LNCAP (cell line): ENCODE results near the gene RAPGEF1.

Experiments used
- TF ChIP-seq, protein P1 (sequence below): fragments of 450-650 bp; IDR thresholded peaks from 2 replicates; pipeline ENCODE4 v1.5.1; 2017; ENCODE audit warnings: mild to moderate bottlenecking

RAPGEF1 gene

DNA sequence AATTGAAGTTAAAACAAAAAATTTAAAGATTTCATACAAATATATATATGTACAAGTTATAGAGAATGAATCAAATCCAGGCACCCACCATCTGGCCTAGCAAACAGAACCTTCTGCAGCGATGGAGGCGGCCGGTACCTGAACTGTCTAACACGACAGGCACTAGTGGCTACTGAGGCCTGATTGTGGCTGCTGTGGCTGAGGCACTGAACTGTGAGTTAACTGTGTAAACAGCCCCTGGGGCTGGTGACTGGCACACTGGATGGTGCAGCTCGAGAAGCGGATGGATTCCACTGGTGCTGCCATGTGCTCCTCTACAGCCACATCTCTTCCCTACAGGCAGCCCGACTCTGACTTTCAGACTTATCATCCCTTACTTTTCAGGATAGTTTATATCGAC lies 82.4 kb downstream of the RAPGEF1 start:
- TF ChIP-seq, protein P1, sequence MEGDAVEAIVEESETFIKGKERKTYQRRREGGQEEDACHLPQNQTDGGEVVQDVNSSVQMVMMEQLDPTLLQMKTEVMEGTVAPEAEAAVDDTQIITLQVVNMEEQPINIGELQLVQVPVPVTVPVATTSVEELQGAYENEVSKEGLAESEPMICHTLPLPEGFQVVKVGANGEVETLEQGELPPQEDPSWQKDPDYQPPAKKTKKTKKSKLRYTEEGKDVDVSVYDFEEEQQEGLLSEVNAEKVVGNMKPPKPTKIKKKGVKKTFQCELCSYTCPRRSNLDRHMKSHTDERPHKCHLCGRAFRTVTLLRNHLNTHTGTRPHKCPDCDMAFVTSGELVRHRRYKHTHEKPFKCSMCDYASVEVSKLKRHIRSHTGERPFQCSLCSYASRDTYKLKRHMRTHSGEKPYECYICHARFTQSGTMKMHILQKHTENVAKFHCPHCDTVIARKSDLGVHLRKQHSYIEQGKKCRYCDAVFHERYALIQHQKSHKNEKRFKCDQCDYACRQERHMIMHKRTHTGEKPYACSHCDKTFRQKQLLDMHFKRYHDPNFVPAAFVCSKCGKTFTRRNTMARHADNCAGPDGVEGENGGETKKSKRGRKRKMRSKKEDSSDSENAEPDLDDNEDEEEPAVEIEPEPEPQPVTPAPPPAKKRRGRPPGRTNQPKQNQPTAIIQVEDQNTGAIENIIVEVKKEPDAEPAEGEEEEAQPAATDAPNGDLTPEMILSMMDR = no peak

DNA sequence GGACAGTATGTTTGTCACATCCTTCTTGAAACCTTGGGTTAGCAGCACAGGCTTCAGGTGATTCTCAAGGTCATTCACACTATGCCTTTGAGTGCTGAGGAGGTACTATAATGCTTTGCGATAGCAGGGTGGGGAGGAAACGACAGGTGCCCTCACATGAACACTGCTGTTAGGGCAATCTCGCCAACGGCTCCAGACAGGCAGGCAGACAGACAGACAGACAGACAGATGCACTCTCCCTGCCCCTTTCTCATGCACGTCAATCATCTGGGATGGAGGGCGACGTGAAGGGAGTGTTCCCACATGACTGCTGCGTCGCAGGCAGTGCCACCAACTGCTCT lies 82.9 kb downstream of the RAPGEF1 start:
- TF ChIP-seq, protein P1 = no peak

DNA sequence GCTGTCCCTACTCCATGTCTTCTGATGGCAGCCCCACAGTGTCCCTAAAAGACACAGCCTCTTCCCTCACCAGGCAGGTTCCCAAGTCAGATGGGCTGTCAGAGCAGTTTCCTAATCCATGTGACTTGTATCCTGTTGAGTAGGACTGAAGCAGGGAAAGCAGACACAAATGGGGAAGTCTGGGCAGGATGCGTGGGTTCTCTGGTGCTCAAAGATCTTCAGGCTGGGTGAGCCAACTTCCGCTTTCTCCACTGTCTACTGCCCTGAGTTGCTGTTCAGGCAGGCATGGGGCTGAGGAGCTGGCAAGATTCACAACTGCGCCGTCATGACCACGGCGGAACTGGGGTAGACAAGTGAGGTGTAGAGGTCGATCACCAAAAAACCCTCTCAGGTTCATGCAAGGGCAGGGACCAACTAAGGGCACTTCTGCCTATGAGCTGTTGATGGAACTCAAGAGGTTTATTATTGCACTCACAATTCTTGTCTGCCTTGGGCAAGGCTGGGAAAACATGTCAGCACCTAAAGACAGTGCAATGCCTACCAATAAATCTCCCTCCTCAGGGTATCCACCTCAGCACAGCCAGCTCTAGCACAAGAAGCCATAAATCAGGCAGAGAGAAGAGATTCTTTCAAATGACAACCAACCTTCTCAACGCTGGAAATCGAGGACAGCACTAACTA lies 83.4 kb downstream of the RAPGEF1 start:
- TF ChIP-seq, protein P1 = no peak

DNA sequence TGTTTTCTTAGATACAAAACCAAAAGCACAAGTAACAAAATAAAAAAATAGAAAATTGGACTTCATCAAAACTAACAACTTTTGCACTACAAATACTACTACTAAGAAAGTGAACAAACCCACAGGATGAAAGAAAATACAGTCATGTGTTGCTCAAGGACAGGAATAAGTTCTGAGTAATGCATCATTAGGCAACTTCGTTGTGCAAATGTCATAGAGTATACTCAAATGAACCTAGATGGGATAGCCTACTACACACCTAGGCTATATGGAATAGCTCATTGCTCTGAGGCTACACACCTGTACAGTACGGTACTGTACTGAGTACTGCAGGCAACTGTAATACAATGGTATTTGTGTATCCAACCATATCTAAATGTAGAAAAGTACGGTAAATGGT lies 88.3 kb downstream of the RAPGEF1 start:
- TF ChIP-seq, protein P1 = no peak

DNA sequence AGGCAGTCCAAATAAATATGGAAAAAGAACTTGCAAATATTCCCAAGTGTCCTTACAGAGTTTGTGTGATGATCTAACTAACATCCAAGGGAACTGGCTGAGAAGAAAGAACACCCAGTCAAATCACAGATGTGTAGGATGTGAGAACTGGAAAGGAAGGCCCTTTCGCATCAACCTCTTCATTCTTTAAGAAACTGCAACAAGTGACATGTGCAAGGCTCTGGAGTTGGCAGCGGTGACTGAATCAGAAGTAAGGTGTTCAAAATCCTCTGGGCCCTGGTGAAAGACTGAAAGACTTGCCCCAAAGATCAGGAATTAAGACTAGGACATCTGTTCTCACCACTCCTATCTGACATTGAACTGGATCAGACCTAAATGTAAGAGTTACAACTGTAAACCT lies 88.7 kb downstream of the RAPGEF1 start:
- TF ChIP-seq, protein P1 = no peak

DNA sequence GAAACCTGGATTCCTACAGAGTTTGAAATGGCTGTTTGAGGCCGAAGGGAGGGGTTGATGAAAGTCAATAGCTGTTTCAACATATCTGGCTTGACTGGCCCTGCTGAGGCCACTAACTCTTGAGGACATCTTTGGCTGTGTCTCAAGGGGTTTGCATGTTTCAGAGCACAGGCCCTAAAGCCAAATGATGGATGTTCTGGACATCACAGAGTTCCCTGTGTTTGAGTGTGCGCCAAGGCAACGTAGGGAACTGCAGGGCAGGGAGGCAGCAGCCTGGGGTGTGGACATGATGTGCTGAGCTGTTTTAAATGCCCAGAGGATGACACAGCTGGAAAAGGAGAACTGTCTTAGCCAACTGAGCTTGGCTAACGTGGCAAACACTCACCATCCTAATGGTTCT lies 89.6 kb downstream of the RAPGEF1 start:
- TF ChIP-seq, protein P1 = no peak

DNA sequence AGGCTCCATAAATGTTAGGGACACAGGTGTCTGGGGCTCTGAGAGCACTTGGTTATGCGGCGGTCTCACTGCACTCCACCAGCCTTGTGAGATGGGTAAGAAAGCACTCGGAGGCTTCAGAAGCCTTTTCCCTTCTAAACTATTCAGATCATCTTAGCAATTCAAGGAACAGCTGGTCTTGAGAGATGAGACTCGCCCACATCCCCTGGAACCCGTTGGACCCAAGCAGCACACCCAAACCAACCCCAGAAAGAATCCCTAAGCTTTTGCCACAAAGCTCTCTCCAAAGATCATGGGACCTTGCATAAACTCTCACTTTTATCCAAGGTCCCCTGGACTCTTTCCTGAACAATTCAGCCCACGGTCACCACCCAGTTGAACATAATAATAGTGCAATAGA lies 90.2 kb downstream of the RAPGEF1 start:
- TF ChIP-seq, protein P1 = no peak
